PC-9 (cell line): ENCODE results near the gene C12orf60. TPM values are rescaled to one million over a fixed set of nuclear protein-coding genes. Genes with fewer than 3 reads are reported as not detected.

Experiments
- BruUV-seq: library from RNA; stranded (reverse); fragments of 400-500 nt; replicated peaks from 2 replicates; lab custom pipeline; 2021; lab: Mats Ljungman, UMichigan
- CTCF ChIA-PET: fragments of 300-600 bp; sonication (Branson Sonifier 250); formaldehyde crosslinking; loops from one replicate; lab custom pipeline; 2022; ENCODE audit warnings: antibody characterized with exemption; lab: Charles Lee
- POLR2A ChIA-PET: fragments of 300-600 bp; sonication (Branson Sonifier 250); formaldehyde crosslinking; loops from one replicate; lab custom pipeline; 2022; ENCODE audit warnings: antibody characterized with exemption; ENCODE audit not compliant: unreplicated experiment; lab: Charles Lee
- DNase-seq, 2 experiments: peaks; one replicate each; pipeline versions ENCODE4 v3.0.0 to v3.0.0-alpha.2; 2015 to 2022; ENCODE audit warnings: mixed read lengths in 1 of 2
- H2AFZ ChIP-seq: fragments of 200-600 bp; sonication (generic); 2 replicates; pipeline ENCODE4 v1.8.1; 2017; ENCODE audit warnings: antibody characterized with exemption
- H3F3A ChIP-seq: fragments of 200-600 bp; sonication (generic); 2 replicates; pipeline ENCODE4 v1.8.1; 2017; ENCODE audit warnings: antibody characterized with exemption, mild to moderate bottlenecking, low read depth; ENCODE audit not compliant: insufficient read depth
- H3K27ac ChIP-seq: fragments of 200-600 bp; sonication (generic); 2 replicates; pipeline ENCODE4 v1.6.1; 2016; ENCODE audit warnings: mixed run types
- H3K27me3 ChIP-seq: fragments of 200-600 bp; sonication (generic); 2 replicates; pipeline ENCODE4 v1.6.1; 2016; ENCODE audit warnings: low read depth, mixed run types; ENCODE audit not compliant: insufficient read depth
- H3K36me3 ChIP-seq: fragments of 200-600 bp; sonication (generic); 2 replicates; pipeline ENCODE4 v1.6.1; 2016; ENCODE audit warnings: low read depth, mixed run types
- H3K4me1 ChIP-seq: fragments of 200-600 bp; sonication (generic); replicated peaks from 2 replicates; pipeline ENCODE4 v1.6.1; 2016; ENCODE audit warnings: mixed run types; ENCODE audit not compliant: insufficient read depth
- H3K4me2 ChIP-seq: fragments of 200-600 bp; sonication (generic); 2 replicates; pipeline ENCODE4 v1.6.1; 2017; ENCODE audit warnings: mixed run types
- H3K4me3 ChIP-seq: fragments of 200-600 bp; sonication (generic); 2 replicates; pipeline ENCODE4 v1.6.1; 2016; ENCODE audit warnings: mixed run types
- H3K79me2 ChIP-seq: fragments of 200-600 bp; sonication (generic); 2 replicates; pipeline ENCODE4 v1.6.1; 2017; ENCODE audit warnings: low read depth, mixed run types
- H3K9me2 ChIP-seq: fragments of 200-600 bp; sonication (generic); 2 replicates; pipeline ENCODE4 v1.8.1; 2017; ENCODE audit warnings: mild to moderate bottlenecking; ENCODE audit not compliant: insufficient read depth
- H3K9me3 ChIP-seq: fragments of 200-600 bp; sonication (generic); 2 replicates; pipeline ENCODE4 v1.8.1; 2016; ENCODE audit warnings: low read depth; ENCODE audit not compliant: insufficient read depth
- H4K20me1 ChIP-seq: fragments of 200-600 bp; sonication (generic); 2 replicates; pipeline ENCODE4 v1.8.1; 2017; ENCODE audit not compliant: insufficient read depth
- EZH2 ChIP-seq: fragments of 200-600 bp; sonication (generic); IDR thresholded peaks from 2 replicates; pipeline ENCODE4 v1.8.0; 2017; ENCODE audit warnings: antibody characterized with exemption, low read depth
- intact Hi-C: fragments of 100-400 bp; cut with micrococcal nuclease; formaldehyde crosslinking; loops from one replicate; pipeline ENCODE4 v1.10.0; 2022; ENCODE audit not compliant: unreplicated experiment
- total RNA-seq: library from RNA; stranded (reverse); gene quantifications from 2 replicates; pipeline ENCODE4 v1.2.3, GENCODE V29; 2021
- TF ChIP-seq, protein P1 (sequence below): fragments of 200-600 bp; sonication (generic); conservative IDR thresholded peaks from 2 replicates; pipeline ENCODE4 v1.6.1; 2017; ENCODE audit warnings: mixed run types, antibody characterized with exemption, mild to moderate bottlenecking, moderate library complexity

The C12orf60 gene
- total RNA-seq, 1 experiment from 2014 or later = 4.0 TPM

- Histone ChIP-seq H3K4me1 (peaks cover 16% of the 10 kb centered on the region), H3K4me3 (no peak overlapping the region), H3K27ac (no peak overlapping the region), H3K36me3 (no peaks in the 10 kb centered on the region), H3K4me2 (no peak overlapping the region), H3K79me2 (no peaks in the 10 kb centered on the region), H4K20me1 (no peaks in the 10 kb centered on the region), H3K9me2 (no peaks in the 10 kb centered on the region), H3K27me3 (no peaks in the 10 kb centered on the region), H3F3A (no peaks in the 10 kb centered on the region), H3K9me3 (peaks cover 7% of the 10 kb centered on the region; the same call in 1 of the 2 replicates), H2AFZ (no peak overlapping the region)
- no TSS peak for BruUV-seq
- intact Hi-C loops = no loop called here
- no peak for TF ChIP-seq EZH2
- TF ChIP-seq, protein P1, sequence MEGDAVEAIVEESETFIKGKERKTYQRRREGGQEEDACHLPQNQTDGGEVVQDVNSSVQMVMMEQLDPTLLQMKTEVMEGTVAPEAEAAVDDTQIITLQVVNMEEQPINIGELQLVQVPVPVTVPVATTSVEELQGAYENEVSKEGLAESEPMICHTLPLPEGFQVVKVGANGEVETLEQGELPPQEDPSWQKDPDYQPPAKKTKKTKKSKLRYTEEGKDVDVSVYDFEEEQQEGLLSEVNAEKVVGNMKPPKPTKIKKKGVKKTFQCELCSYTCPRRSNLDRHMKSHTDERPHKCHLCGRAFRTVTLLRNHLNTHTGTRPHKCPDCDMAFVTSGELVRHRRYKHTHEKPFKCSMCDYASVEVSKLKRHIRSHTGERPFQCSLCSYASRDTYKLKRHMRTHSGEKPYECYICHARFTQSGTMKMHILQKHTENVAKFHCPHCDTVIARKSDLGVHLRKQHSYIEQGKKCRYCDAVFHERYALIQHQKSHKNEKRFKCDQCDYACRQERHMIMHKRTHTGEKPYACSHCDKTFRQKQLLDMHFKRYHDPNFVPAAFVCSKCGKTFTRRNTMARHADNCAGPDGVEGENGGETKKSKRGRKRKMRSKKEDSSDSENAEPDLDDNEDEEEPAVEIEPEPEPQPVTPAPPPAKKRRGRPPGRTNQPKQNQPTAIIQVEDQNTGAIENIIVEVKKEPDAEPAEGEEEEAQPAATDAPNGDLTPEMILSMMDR = no peak
- ChIA-PET POLR2A (no interaction called here), CTCF (no interaction called here)
- DNase-seq = no peak
Measured at GRCh38 chr12:14871886-14872285, 68.4 kb downstream of the C12orf60 start.

GRCh38 chr12:14873440-14874185 lies 70.1 kb downstream of the C12orf60 start:
- TF ChIP-seq EZH2 = no peak
- TF ChIP-seq, protein P1 = no peak
- Histone ChIP-seq H3K79me2 (no peaks in the 10 kb centered on the region), H3K27ac (no peak overlapping the region), H4K20me1 (no peaks in the 10 kb centered on the region), H3K9me2 (no peaks in the 10 kb centered on the region), H3F3A (no peaks in the 10 kb centered on the region), H3K9me3 (no peaks in the 10 kb centered on the region), H3K27me3 (no peaks in the 10 kb centered on the region), H3K4me2 (no peak overlapping the region), H3K36me3 (no peaks in the 10 kb centered on the region), H2AFZ (no peak overlapping the region), H3K4me3 (no peak overlapping the region), H3K4me1 (peaks cover 13% of the 10 kb centered on the region)
- intact Hi-C loops = no loop called here
- no TSS peak for BruUV-seq
- POLR2A ChIA-PET = no interaction called here
- CTCF ChIA-PET = interaction anchor here (0.5 kb wide), 1 partner anchor 12 kb away, joined by 3 read pairs; no protein-coding TSS in a partner anchor
- DNase-seq = no peak

Other genes with a start within 250 kb of the C12orf60 start
- gene PLBD1, start 235.8 kb upstream of the C12orf60 start, total RNA-seq = 13.8 and 17.8 TPM in 2 replicates
- gene GUCY2C, start 107.1 kb upstream of the C12orf60 start, total RNA-seq = not detected in 2 replicates
- gene WBP11, start 192 bp upstream of the C12orf60 start, total RNA-seq = 65.8 and 124 TPM in 2 replicates
- not detected in 2 replicates for gene SMCO3, start 10.5 kb downstream of the C12orf60 start, total RNA-seq
- gene ART4, start 39.9 kb downstream of the C12orf60 start, total RNA-seq = not detected in 2 replicates
- gene MGP, start 82.2 kb downstream of the C12orf60 start, total RNA-seq = 79.8 and 89.3 TPM in 2 replicates
- 14.9 and 33.4 TPM in 2 replicates for gene ERP27, start 134.9 kb downstream of the C12orf60 start, total RNA-seq
- 307 and 470 TPM in 2 replicates for gene ARHGDIB, start 157.9 kb downstream of the C12orf60 start, total RNA-seq
- not detected in 2 replicates for gene PDE6H, start 169.4 kb downstream of the C12orf60 start, total RNA-seq